NCI-H1930 (cell line): Measurements from ENCODE around the gene SSUH2.
A peak's percentile ranks its signal among the peaks of the same experiment; 100 is the strongest.
"Not testable (repeated sequence)": the region's sequence is repeated elsewhere in the genome, so short reads cannot be mapped to it uniquely, and the experiment has no call there.

Experiments
- DNase-seq, 2 experiments: peaks; one replicate each; lab custom pipeline; 2025; lab: John Stamatoyannopoulos, UW

Gene SSUH2, protein sequence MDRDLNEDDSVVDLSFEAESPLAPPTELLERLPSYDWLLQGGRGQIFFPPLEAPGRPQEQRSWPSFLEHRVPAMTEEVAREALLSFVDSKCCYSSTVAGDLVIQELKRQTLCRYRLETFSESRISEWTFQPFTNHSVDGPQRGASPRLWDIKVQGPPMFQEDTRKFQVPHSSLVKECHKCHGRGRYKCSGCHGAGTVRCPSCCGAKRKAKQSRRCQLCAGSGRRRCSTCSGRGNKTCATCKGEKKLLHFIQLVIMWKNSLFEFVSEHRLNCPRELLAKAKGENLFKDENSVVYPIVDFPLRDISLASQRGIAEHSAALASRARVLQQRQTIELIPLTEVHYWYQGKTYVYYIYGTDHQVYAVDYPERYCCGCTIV

GRCh38 chr3:8644748-8645390 is at the start of gene SSUH2:
TSS of gene SSUH2 (minus strand) at chr3:8644798. CDS start at chr3:8644758, 40 bp downstream.
- no peak for DNase-seq

GRCh38 chr3:8691295-8691694 is 46.7 kb upstream of the SSUH2 start:
- not testable (repeated sequence) for DNase-seq

- not testable (repeated sequence) for DNase-seq
These were observed 40.4 kb upstream of the SSUH2 start for GRCh38 chr3:8684992-8685391.

- DNase-seq: not testable (repeated sequence)
These were observed 38.4 kb upstream of the SSUH2 start for GRCh38 chr3:8682850-8683574.

DNA sequence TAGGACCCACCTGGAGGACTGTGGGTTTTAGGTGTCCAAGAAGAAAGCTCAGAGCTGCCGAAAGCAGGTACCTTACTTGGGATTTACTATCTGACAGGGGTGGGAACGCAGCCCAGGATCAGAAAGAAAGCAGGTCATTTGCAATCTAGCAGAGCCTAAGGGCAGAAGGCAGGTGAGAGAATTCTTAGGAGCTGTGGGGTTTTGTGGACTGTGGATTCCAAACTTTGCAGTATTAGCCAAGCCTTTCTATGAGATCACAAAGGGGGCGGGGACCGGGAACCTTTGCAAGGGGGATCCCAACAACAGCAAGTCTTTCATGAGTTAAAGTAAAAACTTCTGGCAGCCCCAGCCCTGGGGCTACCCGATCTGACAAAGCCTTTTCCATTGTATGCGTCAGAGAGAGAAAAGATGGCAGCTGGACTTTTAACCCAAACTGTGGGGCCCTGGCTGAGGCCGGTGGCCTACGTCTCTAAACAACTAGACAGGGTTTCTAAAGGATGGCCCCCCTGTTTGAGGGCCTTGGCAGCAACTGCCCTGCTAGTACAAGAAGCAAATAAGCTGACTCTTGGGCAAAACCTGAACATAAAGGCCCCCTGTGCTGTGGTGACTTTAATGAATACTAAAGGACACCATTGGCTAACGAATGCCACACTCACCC is 37.4 kb upstream of the SSUH2 start:
- DNase-seq: not testable (repeated sequence)

DNA sequence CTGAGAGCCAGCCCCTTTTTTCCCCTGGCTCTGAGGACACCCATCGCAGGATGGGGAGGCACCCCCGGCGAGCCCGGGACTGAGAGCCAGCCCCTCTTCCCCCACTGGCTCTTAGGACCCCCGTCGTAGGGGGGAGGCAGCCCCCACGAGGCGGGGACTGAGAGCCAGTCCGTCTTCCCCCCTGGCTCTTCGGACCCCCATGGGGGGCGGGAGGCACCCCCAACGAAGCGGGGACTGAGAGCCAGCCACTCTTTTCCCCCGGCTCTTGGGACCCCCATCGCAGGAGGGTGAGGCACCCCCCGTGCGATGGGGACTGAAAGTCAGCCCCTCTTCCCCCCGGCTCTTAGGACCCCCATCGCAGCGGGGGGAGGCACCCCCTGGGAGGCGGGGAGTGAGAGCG is 36.8 kb upstream of the SSUH2 start:
- no peak for DNase-seq

- DNase-seq: not testable (repeated sequence)
These were observed 35.4 kb upstream of the SSUH2 start for GRCh38 chr3:8679817-8680553.

DNA sequence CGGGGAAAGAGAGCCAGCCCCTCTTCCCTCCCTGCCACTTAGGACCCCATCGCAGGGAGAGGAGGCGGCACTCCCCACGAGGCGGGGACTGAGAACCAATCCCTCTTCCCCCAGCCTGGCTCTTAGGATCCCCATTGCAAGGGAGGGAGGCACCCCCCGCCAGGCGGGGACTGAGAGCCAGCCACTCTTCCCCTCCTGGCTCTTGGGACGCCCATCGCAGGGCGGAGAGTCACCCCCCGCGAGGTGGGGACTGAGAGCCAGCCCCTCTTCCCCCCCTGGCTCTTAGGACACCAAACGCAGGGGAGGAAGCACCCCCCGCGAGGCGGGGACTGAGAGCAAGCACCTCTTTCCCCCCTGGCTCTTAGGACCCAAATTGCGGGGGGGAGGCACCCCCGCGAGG is 34.2 kb upstream of the SSUH2 start:
- DNase-seq: no peak

DNA sequence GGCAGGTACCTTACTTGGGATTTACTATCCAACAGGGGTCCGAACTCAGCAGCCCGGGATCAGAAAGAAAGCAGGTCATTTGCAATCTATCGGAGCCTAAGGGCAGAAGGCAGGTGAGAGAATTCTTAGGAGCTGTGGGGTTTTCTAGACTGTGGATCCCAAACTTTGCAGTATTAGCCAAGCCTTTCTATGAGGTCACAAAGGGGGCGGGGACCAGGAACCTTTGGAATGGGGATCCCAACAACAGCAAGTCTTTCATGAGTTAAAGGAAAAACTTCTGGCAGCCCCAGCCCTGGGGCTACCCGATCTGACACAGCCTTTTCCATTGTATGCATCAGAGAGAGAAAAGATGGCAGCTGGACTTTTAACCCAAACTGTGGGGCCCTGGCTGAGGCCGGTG is 32.7 kb upstream of the SSUH2 start:
- not testable (repeated sequence) for DNase-seq

- DNase-seq: not testable (repeated sequence)
These were observed 31.0 kb upstream of the SSUH2 start for GRCh38 chr3:8675591-8675990.

DNA sequence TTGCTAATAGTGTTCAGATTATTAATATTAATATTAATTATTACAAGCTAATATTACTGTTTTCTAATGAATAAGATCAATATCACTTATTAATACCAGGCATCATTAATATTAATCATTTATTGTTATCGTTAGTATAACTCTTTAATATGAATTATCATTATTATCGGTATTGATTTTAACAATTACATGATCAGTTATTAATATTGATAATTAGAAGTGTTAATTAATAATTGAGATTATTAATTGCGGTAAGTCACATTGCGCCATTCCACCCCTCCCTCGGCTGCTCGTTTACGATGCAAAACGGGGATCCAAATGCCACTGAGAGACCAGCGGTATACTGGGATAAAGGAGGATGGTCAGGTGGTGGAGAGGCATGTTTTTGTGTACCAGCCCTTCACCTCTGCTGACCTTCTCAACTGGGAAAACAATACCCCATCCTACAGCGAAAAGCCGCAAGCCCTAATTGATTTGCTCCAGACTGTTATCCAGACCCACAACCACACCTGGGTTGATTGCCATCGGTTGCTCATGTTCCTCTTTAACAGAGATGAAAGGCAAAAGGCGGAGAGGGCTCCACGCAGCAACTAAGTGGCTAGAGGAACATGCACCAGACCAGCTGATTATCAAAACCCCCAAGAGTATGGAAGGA is 28.6 kb upstream of the SSUH2 start:
- DNase-seq: no peak

DNA sequence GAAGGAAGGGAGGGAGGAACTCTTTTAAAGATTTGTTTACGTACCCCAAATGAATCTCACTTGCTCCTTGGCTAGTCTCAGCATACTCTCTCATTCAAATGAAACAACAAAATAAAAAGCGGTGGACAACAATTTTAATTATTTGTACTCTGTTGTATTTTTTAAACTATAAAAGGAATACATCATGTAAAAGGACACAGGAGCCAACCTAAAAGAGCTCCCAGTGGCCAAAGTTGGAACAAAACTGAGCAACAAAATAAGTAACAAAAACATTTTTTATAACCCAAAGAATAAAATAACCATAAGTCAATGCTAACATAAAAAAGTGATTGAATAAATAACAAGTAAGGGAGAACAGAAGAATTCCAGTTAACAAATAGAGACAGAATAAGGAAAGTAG is 24.4 kb upstream of the SSUH2 start:
- no peak for DNase-seq

DNA sequence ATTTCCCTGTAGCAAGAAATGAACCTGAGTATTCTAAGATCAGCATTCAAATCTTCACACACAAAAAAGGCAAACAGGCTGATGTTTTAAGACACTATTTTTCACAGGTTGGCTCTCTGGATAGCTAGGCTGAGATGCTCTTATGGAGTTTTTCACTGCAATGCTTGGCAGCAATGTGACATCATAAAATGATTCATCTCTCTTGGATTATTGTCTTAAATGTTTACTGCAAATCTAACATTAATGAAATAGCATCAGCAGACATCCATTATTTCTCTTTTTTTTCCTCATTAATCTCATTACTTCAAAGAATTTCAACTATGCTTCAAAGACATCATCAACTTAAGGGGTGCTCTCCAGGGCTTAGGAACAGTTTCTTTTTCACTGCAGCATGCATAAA is 23.6 kb upstream of the SSUH2 start:
- DNase-seq: no peak

- no peak for DNase-seq
These were observed 23.0 kb upstream of the SSUH2 start for GRCh38 chr3:8667463-8668091.

GRCh38 chr3:8665407-8665896 is 20.9 kb upstream of the SSUH2 start:
- DNase-seq: no peak

DNA sequence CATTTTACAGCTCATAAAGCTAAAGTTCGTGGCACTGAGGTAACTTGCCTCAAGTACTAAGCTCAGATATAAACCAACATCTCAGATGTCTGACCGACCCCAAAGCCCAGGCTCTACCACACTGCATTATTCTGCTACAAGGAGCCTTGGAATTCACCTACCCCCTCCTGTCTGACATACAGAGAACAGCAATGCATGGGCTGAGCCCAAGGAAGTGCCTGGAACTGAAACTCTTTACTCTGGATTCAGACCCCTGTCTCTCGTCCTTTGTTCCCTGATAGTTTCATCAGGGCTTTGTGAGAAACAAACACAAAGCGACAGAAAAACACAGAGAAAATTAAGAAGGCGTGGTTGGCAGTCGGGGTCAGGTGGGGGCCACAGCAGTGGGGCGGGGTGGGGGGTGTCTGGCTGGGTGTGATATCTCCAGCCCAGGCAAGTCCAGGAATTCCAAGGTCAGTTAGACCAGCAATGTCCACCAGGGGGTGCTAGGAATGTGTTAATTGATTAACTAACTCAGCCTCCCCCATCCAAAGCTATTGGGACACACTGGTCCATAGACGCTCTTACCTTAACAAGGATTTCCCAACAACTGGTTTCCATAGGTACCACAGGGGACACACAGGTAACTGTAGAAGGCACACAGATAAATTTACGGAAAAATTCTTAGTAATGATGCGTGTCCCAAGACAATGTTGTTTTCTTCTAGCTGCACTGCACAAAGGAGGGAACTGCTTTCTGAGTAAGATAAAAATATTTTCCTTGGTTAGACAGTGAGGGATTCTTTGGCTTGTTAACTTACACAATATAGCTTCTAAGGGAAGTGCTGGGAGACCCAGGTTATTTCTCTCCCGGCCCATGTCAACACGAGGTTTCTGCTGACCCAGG is 18.8 kb upstream of the SSUH2 start:
- peak; percentile 1 to 8 for DNase-seq

DNA sequence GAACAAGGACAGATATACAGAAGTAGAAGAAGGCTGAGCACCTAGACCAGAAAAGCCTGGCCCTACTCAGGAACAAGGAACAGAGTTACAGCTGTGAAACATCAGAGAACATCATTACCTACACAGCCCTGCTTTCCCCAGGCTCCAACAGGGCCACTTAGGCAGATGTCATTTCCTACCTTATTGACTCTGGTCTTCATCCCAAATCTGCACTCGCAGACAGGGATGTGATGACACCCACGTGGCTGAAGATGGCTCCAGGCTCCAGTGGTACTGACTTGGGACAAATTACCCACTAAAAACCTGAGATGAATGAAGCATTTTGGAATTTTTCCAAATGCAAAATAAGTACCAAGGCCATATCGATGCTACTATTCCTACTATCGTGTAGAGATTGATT is 18.0 kb upstream of the SSUH2 start:
- no peak for DNase-seq

DNA sequence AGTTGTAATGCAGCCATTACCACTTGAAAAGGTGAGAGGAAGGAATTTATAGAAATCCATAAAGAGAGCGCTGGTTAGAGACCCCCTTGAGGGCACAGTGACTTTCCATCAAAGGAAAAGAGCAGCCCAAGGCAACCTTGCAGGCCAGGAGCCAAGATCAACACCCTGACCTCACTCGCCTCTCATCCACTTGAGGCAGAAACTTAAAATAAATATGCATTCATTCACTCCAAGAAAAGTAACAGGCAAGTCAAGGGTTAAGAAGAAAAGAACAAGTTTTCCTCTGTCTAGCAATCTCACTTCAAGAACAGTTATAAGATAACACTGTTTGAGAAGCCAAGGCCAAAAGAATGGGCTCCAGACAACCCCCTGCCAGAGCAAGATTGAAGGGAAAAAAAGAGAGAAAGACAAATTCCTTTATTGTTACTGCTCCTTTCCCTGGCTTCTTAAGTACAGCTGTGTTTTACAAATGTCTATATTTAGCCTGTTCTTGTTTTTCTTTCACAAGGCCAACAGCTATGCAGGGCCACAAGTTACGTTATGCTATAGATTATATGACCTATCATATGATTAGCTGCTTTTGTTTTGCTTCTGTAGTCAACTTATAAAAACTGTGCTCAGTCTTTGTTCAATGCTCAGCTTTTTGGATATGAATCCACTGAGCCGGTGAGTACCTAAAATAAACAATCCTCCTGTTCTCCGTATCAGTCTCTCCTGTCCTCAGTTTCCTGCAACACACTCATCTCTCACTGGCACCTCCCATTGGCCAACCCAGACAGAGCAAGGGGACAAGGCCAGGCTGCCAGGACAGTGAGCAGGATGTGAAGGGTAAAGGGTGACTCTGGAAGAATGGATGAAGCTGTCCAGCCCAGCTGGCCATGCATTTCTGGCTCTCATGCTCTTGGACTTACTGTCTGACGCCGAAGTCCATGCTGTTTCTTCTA is 15.8 kb upstream of the SSUH2 start:
- DNase-seq: no peak
